Measurements from ENCODE around the gene ATP8A2. TPM values are rescaled to one million over a fixed set of nuclear protein-coding genes. Genes with fewer than 3 reads are reported as not detected.

Gene ATP8A2
- total and polyA plus RNA-seq, 2 of the 8 experiments (the other 6 are each of a cell fraction or from before 2014, with no cell fraction given): 2.4 to 8.3 TPM

DNA sequence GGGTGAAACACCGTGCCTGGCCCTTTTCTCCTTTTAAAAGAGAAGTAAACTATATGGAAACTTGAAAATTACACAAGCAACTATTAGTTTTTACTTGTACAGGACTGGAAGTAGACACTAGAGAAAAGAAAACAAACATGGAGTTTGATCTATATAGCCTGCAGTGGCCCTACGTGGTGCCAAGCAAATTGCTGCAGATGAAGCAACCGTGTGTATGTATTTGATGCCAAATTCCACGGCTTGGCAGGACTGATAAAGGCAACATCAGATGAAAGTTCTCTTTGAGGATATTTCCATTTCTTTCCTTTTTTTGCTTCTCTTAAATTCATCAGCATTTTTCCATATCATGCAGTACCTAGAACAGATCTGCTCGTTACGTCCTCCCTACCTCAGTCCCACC lies 49.8 kb downstream of the ATP8A2 start:
- Histone ChIP-seq H3K14ac (ENCODE audit: insufficient read length) (no peak overlapping the region), H3K79me1 (ENCODE audit: low read depth, low read length) (no peaks in the 10 kb centered on the region), H3K27me3 (replicated peaks in 1 of 4; ENCODE audit: control insufficient read depth in 3 of 4, extremely low read depth in 1 of 4, insufficient read depth in 3 of 4, low read length in 3 of 4) (no peaks in the 10 kb centered on the region), H3K18ac (ENCODE audit: extremely low read depth, low read length) (no peak overlapping the region), H3K27ac (ENCODE audit: low read depth, low read length) (no peak overlapping the region), H3K4me1 (replicated peaks in 1 of 4; ENCODE audit: control insufficient read depth in 3 of 4, insufficient read depth in 4 of 4, low read length in 3 of 4) (peaks cover 0 to 6% (median 2%) of the 10 kb centered on the region in 4 experiments; a peak in 3 of 7 replicates), H2AK5ac (ENCODE audit: low read depth, low read length) (no peak overlapping the region), H3K56ac (replicated peaks; ENCODE audit: insufficient read length, low read depth, low read length) (no peak overlapping the region), H3K23ac (ENCODE audit: insufficient read length) (no peak overlapping the region), H4K20me1 (replicated peaks in 1 of 2; ENCODE audit: control insufficient read depth in 1 of 2, insufficient read depth in 2 of 2, low read length in 2 of 2) (no peaks in the 10 kb centered on the region), H2BK5ac (ENCODE audit: low read depth, low read length) (no peak overlapping the region), H2BK15ac (ENCODE audit: low read length) (no peak overlapping the region), H3K4me3 (ENCODE audit: extremely low read depth in 1 of 4, insufficient read depth in 2 of 4, low read depth in 3 of 4, low read length in 4 of 4) (no peak overlapping the region), H3K9ac (replicated peaks in 1 of 4; ENCODE audit: extremely low read depth in 1 of 4, low read depth in 3 of 4, low read length in 3 of 4) (no peak overlapping the region), H2BK12ac (ENCODE audit: low read depth, low read length) (no peak overlapping the region), H2AFZ (ENCODE audit: low read length) (no peak overlapping the region), H3K4me2 (ENCODE audit: insufficient read depth in 1 of 2, low read depth in 2 of 2, low read length in 2 of 2) (no peak overlapping the region), H4K5ac (ENCODE audit: insufficient read length, low read depth, low read length) (no peak overlapping the region), H4K8ac (ENCODE audit: extremely low read depth, insufficient read depth, low read length) (no peak overlapping the region), H3K4ac (replicated peaks; ENCODE audit: insufficient read length, low read depth, low read length) (no peak overlapping the region), H3K9me3 (ENCODE audit: insufficient read depth in 2 of 2, low read depth in 1 of 2, low read length in 1 of 2) (peaks cover 0 to 4% of the 10 kb centered on the region in 2 experiments; a peak in 2 of 4 replicates), H4K91ac (replicated peaks; ENCODE audit: insufficient read length, low read length) (no peak overlapping the region), H2BK20ac (ENCODE audit: low read length) (no peak overlapping the region), H3K23me2 (ENCODE audit: low read depth, low read length) (no peaks in the 10 kb centered on the region), H3K79me2 (ENCODE audit: control insufficient read depth in 1 of 2, insufficient read depth in 2 of 2, low read length in 2 of 2) (no peaks in the 10 kb centered on the region), H3K36me3 (ENCODE audit: control insufficient read depth in 2 of 4, insufficient read depth in 4 of 4, low read length in 3 of 4) (no peaks in the 10 kb centered on the region), H2BK120ac (replicated peaks; ENCODE audit: low read depth, low read length) (no peak overlapping the region)
- FAIRE-seq: no peak
- ChIA-PET CTCF (ENCODE audit: partially characterized antibody) (interaction anchor here (2.4 kb wide), 1 partner anchor 15 kb away, joined by 11 read pairs; no protein-coding TSS in a partner anchor), POLR2A (ENCODE audit: partially characterized antibody) (no interaction called here)
- 80% methylated on average over 6 of the region's 6 CpGs; no CpG with 5 or more reads in 1 of the 2 experiments for WGBS, 2 experiments (ENCODE audit: extremely low coverage in 1 of 2, insufficient coverage in 1 of 2, insufficient read length in 1 of 2, insufficient replicate concordance in 2 of 2, low coverage in 1 of 2, low lambda C conversion rate in 2 of 2, missing lambda C conversion rate in 1 of 2)
- no peak for DNase-seq (ENCODE audit: low read depth in 1 of 2, low spot score in 2 of 2)
- TF ChIP-seq CTCF (IDR thresholded peaks at IDR 0.05; ENCODE audit: control extremely low read depth in 1 of 3, insufficient read depth in 1 of 3, low read depth in 1 of 3, low read length in 3 of 3): no peak
- no peak for TF ChIP-seq USF2 (IDR thresholded peaks at IDR 0.05; ENCODE audit: low read length)
- TF ChIP-seq MAFK (IDR thresholded peaks at IDR 0.05; ENCODE audit: low read depth, low read length): no peak
- no peak for TF ChIP-seq SP2 (IDR thresholded peaks at IDR 0.05; ENCODE audit: low read length)
- no peak for TF ChIP-seq MAX (IDR thresholded peaks at IDR 0.05)
- no peak for TF ChIP-seq HDAC6 (IDR thresholded peaks at IDR 0.05; ENCODE audit: low read depth, low read length)
- TF ChIP-seq YY1 (IDR thresholded peaks at IDR 0.05; ENCODE audit: low read depth, low read length): no peak
- TF ChIP-seq RFX5 (IDR thresholded peaks at IDR 0.05; ENCODE audit: borderline replicate concordance, low read depth, low read length): no peak
- no peak for TF ChIP-seq TBP (IDR thresholded peaks at IDR 0.05; ENCODE audit: low read depth, low read length)
- TF ChIP-seq PHF8 (conservative IDR thresholded peaks at IDR 0.05; ENCODE audit: low read depth, low read length): no peak

Data from H1 (cell line).